OCI-LY3 (cell line): ENCODE data around the gene MEPCE.

Source experiments
- H2AFZ ChIP-seq: fragments of 200-600, 300-600 bp; shearing (Covaris generic); 2 replicates; pipeline ENCODE4 v1.6.0; 2014; ENCODE audit warnings: antibody characterized with exemption, low read depth, low read length
- H3K27ac ChIP-seq: fragments of 200-600, 300-600 bp; sonication (generic); 2 replicates; pipeline ENCODE4 v1.5.1; 2014; ENCODE audit warnings: mild to moderate bottlenecking, low read length, moderate library complexity, mixed read lengths
- H3K27me3 ChIP-seq: fragments of 200-600, 300-600 bp; sonication (generic); 2 replicates; pipeline ENCODE4 v1.6.1; 2014; ENCODE audit warnings: low read depth, low read length, mixed read lengths
- H3K36me3 ChIP-seq: fragments of 200-600, 300-600 bp; sonication (generic); replicated peaks from 2 replicates; pipeline ENCODE3; 2014; ENCODE audit warnings: low read depth, low read length, mixed read lengths
- H3K4me1 ChIP-seq: fragments of 300-600, 200-600 bp; sonication (generic); 2 replicates; pipeline ENCODE4 v1.6.1; 2014; ENCODE audit warnings: low read length, mixed read lengths
- H3K4me2 ChIP-seq: fragments of 200-600, 300-600 bp; sonication (generic); 2 replicates; pipeline ENCODE4 v1.6.1; 2014; ENCODE audit warnings: low read length, mixed read lengths
- H3K4me3 ChIP-seq: fragments of 300-600, 200-600 bp; sonication (generic); 2 replicates; pipeline ENCODE4 v1.5.1; 2014; ENCODE audit warnings: antibody characterized with exemption, mild to moderate bottlenecking, low read length, moderate library complexity
- H3K79me2 ChIP-seq: fragments of 300-600, 200-600 bp; shearing (Covaris generic); 2 replicates; pipeline ENCODE4 v1.6.1; 2014; ENCODE audit warnings: mild to moderate bottlenecking, low read length, mixed read lengths
- H3K9ac ChIP-seq: fragments of 300-600, 200-600 bp; shearing (Covaris generic); 2 replicates; pipeline ENCODE4 v1.6.0; 2014; ENCODE audit warnings: mild to moderate bottlenecking, low read length, moderate library complexity
- H3K9me3 ChIP-seq: fragments of 200-600, 300-600 bp; shearing (Covaris generic); 2 replicates; pipeline ENCODE4 v1.6.1; 2014; ENCODE audit warnings: low read length, mixed read lengths; ENCODE audit not compliant: insufficient read depth
- H4K20me1 ChIP-seq: fragments of 200-600, 300-600 bp; sonication (generic); 2 replicates; pipeline ENCODE4 v1.6.1; 2016; ENCODE audit warnings: low read length, mixed read lengths; ENCODE audit not compliant: insufficient read depth
- EZH2phosphoT487 ChIP-seq: fragments of 200-600 bp; shearing (Covaris generic); IDR thresholded peaks from 2 replicates; pipeline ENCODE4 v1.6.1; 2018; ENCODE audit warnings: antibody characterized with exemption, mixed run types, low read depth
- TF ChIP-seq, protein P1 (sequence below): fragments of 200-600, 300-600 bp; sonication (generic); IDR thresholded peaks from 2 replicates; pipeline ENCODE4 v1.5.1; 2014; ENCODE audit warnings: antibody characterized with exemption, low read length, low read depth

MEPCE gene

GRCh38 chr7:100390286-100391009, 39.2 kb upstream of the MEPCE start:
- Histone ChIP-seq H2AFZ (no peak overlapping the region), H3K36me3 (no peaks in the 10 kb centered on the region), H3K4me2 (no peak overlapping the region), H3K79me2 (no peaks in the 10 kb centered on the region), H3K9me3 (0 out of 2 replicates have a peak, but pooled peaks cover 3% of the 10 kb centered on the region), H3K4me3 (no peak overlapping the region), H3K9ac (no peak overlapping the region), H3K27me3 (peaks cover 52% of the 10 kb centered on the region), H3K27ac (no peak overlapping the region), H4K20me1 (no peaks in the 10 kb centered on the region), H3K4me1 (peaks cover 33% of the 10 kb centered on the region)
- TF ChIP-seq, protein P1, sequence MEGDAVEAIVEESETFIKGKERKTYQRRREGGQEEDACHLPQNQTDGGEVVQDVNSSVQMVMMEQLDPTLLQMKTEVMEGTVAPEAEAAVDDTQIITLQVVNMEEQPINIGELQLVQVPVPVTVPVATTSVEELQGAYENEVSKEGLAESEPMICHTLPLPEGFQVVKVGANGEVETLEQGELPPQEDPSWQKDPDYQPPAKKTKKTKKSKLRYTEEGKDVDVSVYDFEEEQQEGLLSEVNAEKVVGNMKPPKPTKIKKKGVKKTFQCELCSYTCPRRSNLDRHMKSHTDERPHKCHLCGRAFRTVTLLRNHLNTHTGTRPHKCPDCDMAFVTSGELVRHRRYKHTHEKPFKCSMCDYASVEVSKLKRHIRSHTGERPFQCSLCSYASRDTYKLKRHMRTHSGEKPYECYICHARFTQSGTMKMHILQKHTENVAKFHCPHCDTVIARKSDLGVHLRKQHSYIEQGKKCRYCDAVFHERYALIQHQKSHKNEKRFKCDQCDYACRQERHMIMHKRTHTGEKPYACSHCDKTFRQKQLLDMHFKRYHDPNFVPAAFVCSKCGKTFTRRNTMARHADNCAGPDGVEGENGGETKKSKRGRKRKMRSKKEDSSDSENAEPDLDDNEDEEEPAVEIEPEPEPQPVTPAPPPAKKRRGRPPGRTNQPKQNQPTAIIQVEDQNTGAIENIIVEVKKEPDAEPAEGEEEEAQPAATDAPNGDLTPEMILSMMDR, result no peak
- TF ChIP-seq EZH2phosphoT487, result no peak

DNA sequence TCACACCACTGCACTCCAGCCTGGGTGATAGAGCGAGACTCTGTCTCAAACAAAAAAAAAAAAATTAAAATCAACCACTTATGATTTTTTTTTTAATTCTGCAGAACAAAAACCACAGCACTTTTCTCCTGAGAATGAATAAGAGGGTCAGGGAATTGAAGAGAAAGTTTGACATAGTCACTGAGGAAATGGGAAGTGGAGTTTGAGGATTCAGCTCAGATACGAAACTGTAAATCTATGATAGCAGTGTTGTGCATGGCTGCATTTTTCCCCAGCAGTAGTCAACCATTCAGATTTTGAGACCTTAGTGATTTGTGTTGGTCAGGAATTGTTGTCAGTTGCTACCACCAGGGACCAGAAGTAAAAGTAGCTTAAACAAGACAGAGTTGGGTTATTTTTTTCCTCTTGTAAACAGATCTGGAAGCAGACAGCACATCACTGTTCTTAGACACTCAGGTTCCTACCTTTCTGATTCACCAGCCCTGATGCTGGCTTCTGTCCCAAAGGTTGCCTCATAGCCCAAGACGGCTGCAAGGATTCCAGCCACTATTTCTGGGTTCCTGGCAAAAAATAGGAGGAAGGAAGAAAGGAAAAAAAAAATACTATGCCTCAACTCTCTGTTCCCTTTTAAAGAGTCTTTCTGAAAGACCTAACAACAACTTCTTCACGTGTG, 36.3 kb upstream of the MEPCE start:
- Histone ChIP-seq H3K9me3 (0 out of 2 replicates have a peak, but pooled peaks cover 3% of the 10 kb centered on the region), H3K79me2 (no peaks in the 10 kb centered on the region), H3K4me2 (peak overlapping the region; percentile 43), H3K27ac (no peak overlapping the region), H4K20me1 (no peaks in the 10 kb centered on the region), H3K9ac (no peak overlapping the region), H3K4me3 (no peak overlapping the region; the same call in 1 of the 2 replicates), H3K36me3 (no peaks in the 10 kb centered on the region), H3K4me1 (peaks cover 60% of the 10 kb centered on the region), H2AFZ (no peak overlapping the region), H3K27me3 (peaks cover 50% of the 10 kb centered on the region)
- TF ChIP-seq EZH2phosphoT487, result no peak
- TF ChIP-seq, protein P1, result no peak

- H3K27me3 ChIP-seq, result peaks cover 52% of the 10 kb centered on the region
- H3K4me3 ChIP-seq, result no peak overlapping the region
- H3K27ac ChIP-seq, result no peak overlapping the region
- no peaks in the 10 kb centered on the region for H3K36me3 ChIP-seq
- H2AFZ ChIP-seq, result no peak overlapping the region
- H3K9me3 ChIP-seq, result 0 out of 2 replicates have a peak, but pooled peaks cover 3% of the 10 kb centered on the region
- H3K79me2 ChIP-seq, result no peaks in the 10 kb centered on the region
- H3K4me1 ChIP-seq, result peaks cover 60% of the 10 kb centered on the region
- TF ChIP-seq EZH2phosphoT487, result no peak
- TF ChIP-seq, protein P1, result no peak
- peak overlapping the region; percentile 43 for H3K4me2 ChIP-seq
- H4K20me1 ChIP-seq, result no peaks in the 10 kb centered on the region
- no peak overlapping the region for H3K9ac ChIP-seq
These were observed 35.6 kb upstream of the MEPCE start for GRCh38 chr7:100394077-100394476.

GRCh38 chr7:100396421-100396982, 33.1 kb upstream of the MEPCE start:
- H3K27ac ChIP-seq, result peak overlapping the region; percentile 92

More at GRCh38 chr7:100396421-100396982, 33.1 kb upstream of the MEPCE start:
- H2AFZ ChIP-seq, result no peak overlapping the region
- peaks cover 66% of the 10 kb centered on the region for H3K4me1 ChIP-seq
- H3K4me2 ChIP-seq, result peak overlapping the region; percentile 93
- H3K36me3 ChIP-seq, result no peaks in the 10 kb centered on the region
- TF ChIP-seq EZH2phosphoT487, result peak; percentile 74; the same call in 1 of the 2 replicates
- TF ChIP-seq, protein P1, result no peak
- H3K79me2 ChIP-seq, result no peaks in the 10 kb centered on the region
- peaks cover 52% of the 10 kb centered on the region for H3K27me3 ChIP-seq
- H3K9me3 ChIP-seq, result 0 out of 2 replicates have a peak, but pooled peaks cover 3% of the 10 kb centered on the region
- peak overlapping the region; percentile 59; the same call in 1 of the 2 replicates for H3K9ac ChIP-seq
- H4K20me1 ChIP-seq, result no peaks in the 10 kb centered on the region
- peak overlapping the region; percentile 70 for H3K4me3 ChIP-seq
